Loucy (cell line): ENCODE results near the gene DTNA.

Source experiments
- H2AFZ ChIP-seq: fragments of 200-600 bp; sonication (generic); 2 replicates; pipeline ENCODE4 v1.6.0; 2016; ENCODE audit warnings: antibody characterized with exemption, mild to moderate bottlenecking, low read length, moderate library complexity
- H3F3A ChIP-seq: fragments of 200-600 bp; 2 replicates; pipeline ENCODE4 v1.6.0; 2016; ENCODE audit warnings: antibody characterized with exemption, low read depth, mild to moderate bottlenecking
- H3K27me3 ChIP-seq: fragments of 200-600 bp; sonication (generic); 2 replicates; pipeline ENCODE4 v1.6.1; 2014; ENCODE audit warnings: low read length, mild to moderate bottlenecking; ENCODE audit not compliant: insufficient read depth, poor library complexity, severe bottlenecking
- H3K36me3 ChIP-seq: fragments of 200-600 bp; sonication (generic); 2 replicates; pipeline ENCODE4 v1.6.1; 2016; ENCODE audit warnings: low read length; ENCODE audit not compliant: insufficient read depth
- H3K4me1 ChIP-seq: fragments of 200-600 bp; sonication (generic); 2 replicates; pipeline ENCODE4 v1.5.1; 2014; ENCODE audit warnings: low read length, mild to moderate bottlenecking; ENCODE audit not compliant: insufficient read depth, poor library complexity, severe bottlenecking
- H3K4me2 ChIP-seq: fragments of 200-600 bp; sonication (generic); 2 replicates; pipeline ENCODE4 v1.6.0; 2014; ENCODE audit warnings: antibody characterized with exemption, low read length, low read depth, mild to moderate bottlenecking; ENCODE audit not compliant: poor library complexity, severe bottlenecking
- H3K4me3 ChIP-seq: fragments of 200-600 bp; sonication (generic); 2 replicates; pipeline ENCODE4 v1.5.1; 2014; ENCODE audit warnings: low read length, mild to moderate bottlenecking, mixed read lengths; ENCODE audit not compliant: poor library complexity, severe bottlenecking
- H3K79me2 ChIP-seq: fragments of 200-600 bp; sonication (generic); 2 replicates; pipeline ENCODE4 v1.6.1; 2014; ENCODE audit warnings: low read length; ENCODE audit not compliant: insufficient read depth
- H3K9ac ChIP-seq: fragments of 200-600 bp; sonication (generic); 2 replicates; pipeline ENCODE4 v1.6.0; 2014; ENCODE audit warnings: mild to moderate bottlenecking, low read depth, low read length, moderate library complexity; ENCODE audit not compliant: poor library complexity, severe bottlenecking
- H3K9me2 ChIP-seq: fragments of 200-600 bp; sonication (generic); replicated peaks from 2 replicates; pipeline ENCODE4 v1.6.1; 2016; ENCODE audit warnings: low read depth, low read length, mixed read lengths
- H3K9me3 ChIP-seq: fragments of 200-600 bp; sonication (generic); 2 replicates; pipeline ENCODE4 v1.6.1; 2014; ENCODE audit warnings: mild to moderate bottlenecking, antibody characterized with exemption, low read length, low read depth; ENCODE audit not compliant: insufficient read depth
- H4K20me1 ChIP-seq: fragments of 200-600 bp; sonication (generic); 2 replicates; pipeline ENCODE4 v1.6.0; 2014; ENCODE audit warnings: antibody characterized with exemption, low read length, mild to moderate bottlenecking; ENCODE audit not compliant: insufficient read depth, poor library complexity, severe bottlenecking
- CTCF ChIP-seq: fragments of 200-600 bp; sonication (generic); conservative IDR thresholded peaks from 2 replicates; pipeline ENCODE4 v1.5.1; 2014; ENCODE audit warnings: mild to moderate bottlenecking, antibody characterized with exemption, low read length
- EZH2phosphoT487 ChIP-seq: fragments of 200-600 bp; IDR thresholded peaks from 2 replicates; pipeline ENCODE4 v1.6.1; 2018; ENCODE audit warnings: antibody characterized with exemption, mild to moderate bottlenecking, moderate library complexity, borderline replicate concordance

Gene DTNA

GRCh38 chr18:34844732-34845459 is 134.8 kb downstream of the DTNA start:
- Histone ChIP-seq H3K27me3 (no peaks in the 10 kb centered on the region), H3K4me2 (no peak overlapping the region), H3K9me3 (no peaks in the 10 kb centered on the region), H4K20me1 (no peaks in the 10 kb centered on the region), H3K4me3 (no peak overlapping the region), H3K4me1 (no peaks in the 10 kb centered on the region), H2AFZ (no peak overlapping the region), H3K36me3 (no peaks in the 10 kb centered on the region), H3K9me2 (no peaks in the 10 kb centered on the region), H3K79me2 (no peaks in the 10 kb centered on the region), H3F3A (no peaks in the 10 kb centered on the region), H3K9ac (no peak overlapping the region)
- no peak for TF ChIP-seq CTCF

- TF ChIP-seq EZH2phosphoT487 (no peak), CTCF (no peak)
- Histone ChIP-seq H3K9me2 (no peaks in the 10 kb centered on the region), H3K9me3 (no peaks in the 10 kb centered on the region), H4K20me1 (no peaks in the 10 kb centered on the region), H3K4me1 (no peaks in the 10 kb centered on the region), H3F3A (no peaks in the 10 kb centered on the region), H3K36me3 (no peaks in the 10 kb centered on the region), H3K9ac (no peak overlapping the region), H2AFZ (no peak overlapping the region), H3K4me2 (no peak overlapping the region), H3K79me2 (no peaks in the 10 kb centered on the region), H3K4me3 (no peak overlapping the region), H3K27me3 (no peaks in the 10 kb centered on the region)
Observed at GRCh38 chr18:34847408-34847807, 137.3 kb downstream of the DTNA start.

GRCh38 chr18:34848156-34848555 is 138.1 kb downstream of the DTNA start:
- no peaks in the 10 kb centered on the region for H3F3A ChIP-seq
- H3K36me3 ChIP-seq, result no peaks in the 10 kb centered on the region
- no peaks in the 10 kb centered on the region for H3K79me2 ChIP-seq
- H3K9me2 ChIP-seq, result no peaks in the 10 kb centered on the region
- no peak overlapping the region for H3K4me2 ChIP-seq
- H3K4me3 ChIP-seq, result no peak overlapping the region
- no peaks in the 10 kb centered on the region for H3K4me1 ChIP-seq
- H3K27me3 ChIP-seq, result no peaks in the 10 kb centered on the region
- H2AFZ ChIP-seq, result no peak overlapping the region
- TF ChIP-seq EZH2phosphoT487 (no peak), CTCF (no peak)
- no peaks in the 10 kb centered on the region for H3K9me3 ChIP-seq
- no peak overlapping the region for H3K9ac ChIP-seq
- H4K20me1 ChIP-seq, result no peaks in the 10 kb centered on the region
